KOPT-K1 (cell line): ENCODE data around the gene PNPLA7.

Experiments
- H3K27ac ChIP-seq: fragments of 200-600 bp; sonication (generic); 2 replicates; pipeline ENCODE4 v1.5.1; 2016; ENCODE audit warnings: antibody characterized with exemption, mild to moderate bottlenecking, low read depth, low read length; ENCODE audit not compliant: poor library complexity, severe bottlenecking
- H3K36me3 ChIP-seq: fragments of 200-600 bp; sonication (generic); 2 replicates; pipeline ENCODE4 v1.5.1; 2017; ENCODE audit warnings: antibody characterized with exemption, mild to moderate bottlenecking, low read length, moderate library complexity; ENCODE audit not compliant: insufficient read depth
- H3K9me3 ChIP-seq: fragments of 200-600 bp; sonication (generic); 2 replicates; pipeline ENCODE4 v1.5.1; 2017; ENCODE audit warnings: antibody characterized with exemption, low read length, mild to moderate bottlenecking; ENCODE audit not compliant: insufficient read depth, poor library complexity, severe bottlenecking

The PNPLA7 gene

DNA sequence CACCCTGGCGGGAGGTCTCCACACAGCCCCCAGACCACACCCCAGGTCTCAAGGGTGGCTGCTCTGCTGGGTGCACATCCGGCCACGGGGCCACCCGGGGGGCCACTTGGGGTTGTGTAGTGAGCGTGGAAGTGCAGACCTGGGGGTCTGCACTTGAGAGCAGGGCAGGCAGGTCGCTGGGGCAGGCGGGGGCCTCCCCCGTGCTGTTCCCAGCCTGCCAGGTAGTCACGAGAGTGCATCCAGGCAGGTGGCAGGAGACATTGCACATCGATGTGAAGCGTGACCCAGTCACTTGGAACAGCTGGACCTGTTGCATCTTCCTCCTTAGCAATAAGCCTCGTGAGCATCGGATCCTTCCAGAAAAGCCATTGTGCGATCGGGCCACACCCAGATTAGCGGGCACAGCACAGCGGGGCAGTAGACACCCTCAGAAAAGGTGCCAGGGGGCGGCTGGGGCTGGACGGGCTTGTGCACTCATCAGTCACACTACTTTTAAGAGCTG is 104.2 kb downstream of the PNPLA7 start:
- H3K36me3 ChIP-seq = no peaks in the 10 kb centered on the region
- H3K27ac ChIP-seq = no peak overlapping the region
- no peaks in the 10 kb centered on the region for H3K9me3 ChIP-seq

DNA sequence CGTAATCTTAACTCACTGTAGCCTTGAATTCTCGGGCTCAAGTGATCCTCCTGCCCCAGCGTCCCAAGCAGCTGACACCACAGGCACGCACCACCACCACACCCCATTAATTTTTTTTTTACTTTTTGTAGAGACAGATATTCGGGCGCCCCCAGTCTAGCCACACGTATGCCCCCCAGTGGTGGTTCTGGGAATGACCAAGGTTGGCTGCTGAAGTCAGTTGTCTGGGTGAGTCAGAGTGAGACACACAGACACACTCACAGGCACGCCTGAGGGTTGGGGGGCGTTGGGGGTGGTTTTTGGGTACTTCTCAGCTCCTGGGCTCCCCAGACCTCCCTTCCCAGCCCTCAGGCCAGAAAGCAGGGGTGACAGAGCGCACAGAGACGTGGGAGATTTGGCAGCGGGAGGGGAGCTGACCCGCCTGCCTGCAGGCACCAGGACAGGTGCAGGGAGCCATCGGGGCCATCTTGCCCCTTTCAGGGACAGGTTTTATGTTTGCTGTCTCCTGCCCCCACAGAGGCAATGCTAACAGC is 104.9 kb downstream of the PNPLA7 start:
- no peaks in the 10 kb centered on the region for H3K36me3 ChIP-seq
- no peak overlapping the region for H3K27ac ChIP-seq
- no peaks in the 10 kb centered on the region for H3K9me3 ChIP-seq

DNA sequence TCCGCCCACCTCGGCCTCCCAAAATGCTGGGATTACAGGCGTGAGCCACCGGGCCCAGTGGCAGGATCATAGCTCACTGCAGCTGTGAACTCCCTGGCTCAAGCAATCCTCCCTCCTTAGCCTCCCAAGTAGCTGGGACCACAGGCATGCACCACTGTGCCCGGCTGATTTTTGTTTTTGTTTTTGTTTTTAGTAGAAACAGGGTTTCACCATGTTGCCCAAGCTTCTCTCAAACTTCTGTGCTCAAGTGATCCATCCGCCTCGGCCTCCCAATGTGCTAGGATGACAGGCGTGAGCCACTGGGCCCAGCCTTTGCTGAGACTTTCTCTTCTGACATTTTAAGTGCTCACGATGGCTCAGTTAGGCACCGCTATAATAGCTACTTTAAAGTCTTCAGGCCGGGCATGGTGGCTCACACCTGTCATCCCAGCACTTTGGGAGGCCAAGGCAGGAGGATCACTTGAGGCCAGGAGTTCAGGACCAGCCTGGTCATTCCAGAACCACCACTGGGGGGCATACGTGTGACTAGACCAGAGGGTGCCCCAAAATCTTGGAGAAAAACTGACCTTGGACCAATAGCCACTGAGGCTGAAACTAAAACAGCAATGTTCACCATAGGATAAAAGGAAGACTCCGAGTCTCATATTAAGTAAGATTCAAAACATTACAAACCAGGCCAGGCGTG is 106.0 kb downstream of the PNPLA7 start:
- no peak overlapping the region for H3K27ac ChIP-seq
- H3K36me3 ChIP-seq = no peaks in the 10 kb centered on the region
- H3K9me3 ChIP-seq = no peaks in the 10 kb centered on the region

DNA sequence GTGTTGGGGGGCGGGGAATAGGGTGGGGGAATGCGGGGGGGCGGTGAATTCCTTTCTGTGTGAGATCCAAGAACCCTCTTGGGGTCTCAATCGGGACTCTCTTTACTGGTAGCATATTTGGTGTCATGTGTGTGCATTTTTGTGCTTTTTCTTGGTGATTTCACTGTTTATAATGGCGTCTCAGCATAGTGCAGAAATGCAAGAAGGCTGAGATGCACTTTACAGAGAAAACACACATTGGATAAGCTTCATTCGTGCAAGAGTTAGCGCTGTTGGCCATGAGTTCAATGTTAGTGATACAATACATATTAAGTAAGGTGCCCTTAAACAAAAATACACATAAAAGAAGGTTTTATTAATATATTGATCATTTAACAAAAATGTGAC is 108.3 kb downstream of the PNPLA7 start:
- H3K36me3 ChIP-seq = no peaks in the 10 kb centered on the region
- no peaks in the 10 kb centered on the region for H3K9me3 ChIP-seq
- H3K27ac ChIP-seq = no peak overlapping the region

DNA sequence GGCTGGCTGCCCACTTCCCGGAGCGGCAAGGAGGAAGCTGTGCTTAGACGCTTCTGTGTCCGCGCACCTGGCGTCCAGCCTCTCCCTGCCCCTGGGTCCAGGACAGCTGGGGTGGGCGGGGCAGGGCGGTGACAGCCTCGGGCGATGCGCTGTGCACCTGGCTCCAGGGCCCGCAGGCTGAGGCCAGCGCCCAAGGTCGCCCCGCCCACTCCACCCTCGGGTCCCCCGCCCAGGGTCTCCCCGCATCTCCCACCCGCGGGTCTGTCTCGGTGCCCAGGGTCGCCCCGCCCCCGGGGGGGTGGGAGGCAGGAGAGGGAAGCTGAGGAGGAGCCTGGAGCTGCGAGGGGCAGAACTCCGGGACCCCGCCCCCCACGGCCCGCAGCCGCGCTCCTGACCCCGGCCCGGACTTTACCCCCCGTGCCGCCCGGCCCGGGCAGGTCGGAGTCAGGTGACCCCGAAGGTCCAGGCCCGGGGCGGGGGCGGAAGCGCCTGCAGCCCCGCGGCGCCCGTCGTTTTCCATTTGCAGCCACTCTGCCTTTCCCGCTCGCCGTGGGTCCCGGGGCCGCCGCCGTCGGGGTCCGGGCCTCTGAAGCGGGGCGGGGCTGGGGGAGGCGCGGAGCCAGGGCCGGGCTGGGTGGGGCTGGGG is 108.8 kb downstream of the PNPLA7 start, which contains the start of gene ENTPD8:
Gene ENTPD8, minus strand, starts transcription at position 69 of the 646 bp plus-strand sequence. CDS start 3,072 bp downstream, outside the sequence.
- H3K27ac ChIP-seq = no peak within 1 kb of the TSS
- H3K36me3 ChIP-seq = no peaks in the 10 kb centered on the region
- no peaks in the 10 kb centered on the region for H3K9me3 ChIP-seq

DNA sequence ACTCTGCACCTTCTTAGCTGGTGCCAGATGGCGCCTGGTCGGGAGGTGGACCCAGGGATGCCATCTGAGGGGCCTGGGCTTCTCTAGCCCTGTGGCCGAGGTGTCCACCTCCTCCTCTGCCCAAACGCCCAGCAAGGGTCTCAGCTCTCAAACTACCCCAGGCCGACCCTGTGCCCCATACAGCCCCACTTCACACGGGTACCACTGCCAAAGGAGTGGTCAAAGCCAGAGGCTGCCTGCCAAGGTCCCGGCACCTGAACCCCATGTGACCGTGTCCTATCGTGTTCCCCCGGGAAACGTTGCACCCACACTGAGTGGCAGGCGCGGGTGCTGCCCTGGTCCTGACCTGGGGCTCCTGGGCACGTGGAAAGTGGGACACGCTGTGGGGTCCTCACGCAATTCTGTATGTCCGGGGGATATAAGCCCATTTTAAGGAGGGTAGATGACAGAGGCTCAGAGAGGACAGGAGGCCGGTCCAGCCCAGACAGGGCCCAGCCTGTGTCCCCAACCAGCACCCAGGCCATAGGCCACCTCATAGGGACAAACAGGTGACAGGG is 111.0 kb downstream of the PNPLA7 start:
- no peaks in the 10 kb centered on the region for H3K36me3 ChIP-seq
- H3K9me3 ChIP-seq = no peaks in the 10 kb centered on the region
- H3K27ac ChIP-seq = no peak overlapping the region

DNA sequence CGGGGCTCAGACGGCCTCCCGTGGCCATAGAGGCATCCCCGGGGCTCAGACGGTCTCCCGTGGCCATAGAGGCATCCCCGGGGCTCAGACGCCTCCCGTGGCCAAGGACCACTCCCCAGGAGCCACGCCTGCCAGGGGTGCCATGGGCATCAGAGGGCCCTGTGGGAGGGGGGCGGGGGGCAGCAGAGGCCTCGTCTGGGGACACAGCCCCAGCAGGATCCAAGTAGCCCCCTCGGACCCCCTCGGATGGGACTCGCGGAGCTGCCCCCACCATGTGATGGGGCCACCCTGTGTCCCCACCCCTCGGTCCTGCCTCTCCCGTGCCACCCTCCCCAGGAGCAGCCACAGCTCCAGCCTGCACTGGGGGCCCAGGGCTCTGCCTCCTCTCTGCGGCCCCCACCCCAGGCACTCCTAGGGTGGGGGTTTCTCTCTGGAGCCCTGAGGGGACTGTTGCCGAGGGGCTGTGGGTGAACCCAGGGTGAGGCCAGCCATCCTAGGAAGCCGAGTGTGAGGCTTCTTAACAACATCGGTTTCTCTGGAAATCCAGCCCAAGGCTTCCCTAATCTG is 111.5 kb downstream of the PNPLA7 start:
- no peak overlapping the region for H3K27ac ChIP-seq
- H3K9me3 ChIP-seq = no peaks in the 10 kb centered on the region
- H3K36me3 ChIP-seq = no peaks in the 10 kb centered on the region

DNA sequence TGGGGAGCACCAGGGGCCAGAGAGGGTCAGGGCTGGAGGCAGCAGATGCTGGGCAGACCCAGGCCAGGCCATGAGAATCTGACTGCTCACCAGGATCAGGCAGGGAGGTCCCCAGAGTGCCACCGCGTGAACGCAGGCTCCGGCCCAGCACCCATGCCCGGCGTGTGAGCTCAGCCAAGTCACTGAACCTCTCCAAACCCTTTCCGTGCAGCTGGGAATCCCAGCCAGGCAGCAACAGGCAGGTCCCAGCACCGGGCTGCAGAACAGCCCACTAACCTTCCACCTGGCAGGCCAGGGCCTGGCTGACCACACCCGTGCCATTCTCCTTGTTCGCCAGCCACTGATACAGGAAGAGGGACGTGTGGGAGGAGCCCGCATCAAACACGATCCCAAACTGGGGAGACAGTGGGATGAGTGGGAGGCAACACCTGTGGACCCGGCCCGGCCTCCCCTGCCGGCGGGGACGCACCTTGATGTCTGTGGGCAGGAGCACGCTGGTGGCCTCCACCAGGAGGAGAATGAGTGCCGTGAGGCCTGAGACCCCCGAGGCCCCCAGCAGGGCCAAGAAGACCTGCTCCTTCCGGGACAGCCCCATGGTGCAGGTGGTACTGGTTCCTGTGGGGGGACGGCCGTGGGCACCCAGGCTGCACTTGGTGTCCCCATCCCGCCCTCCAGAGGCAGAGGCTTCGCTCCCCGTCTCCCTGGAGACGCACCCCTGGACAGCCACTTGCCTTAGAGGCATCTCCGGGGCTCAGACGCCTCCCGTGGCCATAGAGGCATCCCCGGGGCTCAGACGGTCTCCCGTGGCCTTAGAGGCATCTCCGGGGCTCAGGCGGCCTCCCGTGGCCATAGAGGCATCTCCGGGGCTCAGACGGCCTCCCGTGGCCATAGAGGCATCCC is 112.3 kb downstream of the PNPLA7 start:
- H3K27ac ChIP-seq = no peak overlapping the region

DNA sequence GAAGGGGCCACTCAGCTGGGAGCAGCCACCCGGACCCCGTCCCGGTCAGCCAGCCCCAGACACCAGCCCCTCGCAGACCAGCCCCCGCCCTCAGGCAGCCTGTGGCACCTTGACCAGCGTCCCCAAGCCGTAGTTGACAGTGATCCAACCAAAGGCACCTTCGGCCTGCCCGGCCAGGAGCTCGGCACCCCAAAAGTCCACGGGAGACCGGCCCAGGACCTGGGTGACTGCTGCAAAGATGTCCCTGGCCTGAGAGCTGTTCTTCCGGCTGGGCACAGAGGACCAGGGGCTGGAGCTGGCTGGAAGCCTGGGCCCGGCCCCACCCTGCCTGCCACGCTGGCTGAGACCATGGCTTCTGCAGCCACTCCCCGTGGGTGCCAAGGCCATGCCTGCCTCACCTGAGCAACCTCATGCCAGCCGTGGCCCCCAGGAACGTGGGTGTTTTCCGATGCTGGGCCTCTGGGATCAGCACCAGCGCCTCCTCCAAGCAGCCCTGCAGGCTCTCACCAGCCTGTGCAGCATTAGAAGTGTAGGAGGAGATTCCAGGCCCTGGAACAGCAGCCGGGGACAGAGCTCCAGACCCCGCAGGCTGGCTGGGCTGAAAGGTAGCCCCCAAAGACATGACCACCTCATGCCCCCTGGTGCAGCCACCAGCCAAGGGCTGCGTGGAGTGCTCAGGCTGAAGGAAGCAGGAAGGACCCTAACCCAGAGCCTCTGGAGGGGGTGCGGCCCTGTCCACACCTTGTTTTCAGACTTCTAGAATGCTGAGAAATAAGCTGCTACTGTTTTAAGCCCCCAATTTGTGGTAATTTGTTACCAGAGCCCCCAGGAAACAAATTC is 113.2 kb downstream of the PNPLA7 start:
- Histone ChIP-seq H3K27ac (no peak overlapping the region), H3K9me3 (no peaks in the 10 kb centered on the region), H3K36me3 (no peaks in the 10 kb centered on the region)

More for the DNA sequence above, 112.3 kb downstream of the PNPLA7 start:
- Histone ChIP-seq H3K36me3 (no peaks in the 10 kb centered on the region), H3K9me3 (no peaks in the 10 kb centered on the region)

DNA sequence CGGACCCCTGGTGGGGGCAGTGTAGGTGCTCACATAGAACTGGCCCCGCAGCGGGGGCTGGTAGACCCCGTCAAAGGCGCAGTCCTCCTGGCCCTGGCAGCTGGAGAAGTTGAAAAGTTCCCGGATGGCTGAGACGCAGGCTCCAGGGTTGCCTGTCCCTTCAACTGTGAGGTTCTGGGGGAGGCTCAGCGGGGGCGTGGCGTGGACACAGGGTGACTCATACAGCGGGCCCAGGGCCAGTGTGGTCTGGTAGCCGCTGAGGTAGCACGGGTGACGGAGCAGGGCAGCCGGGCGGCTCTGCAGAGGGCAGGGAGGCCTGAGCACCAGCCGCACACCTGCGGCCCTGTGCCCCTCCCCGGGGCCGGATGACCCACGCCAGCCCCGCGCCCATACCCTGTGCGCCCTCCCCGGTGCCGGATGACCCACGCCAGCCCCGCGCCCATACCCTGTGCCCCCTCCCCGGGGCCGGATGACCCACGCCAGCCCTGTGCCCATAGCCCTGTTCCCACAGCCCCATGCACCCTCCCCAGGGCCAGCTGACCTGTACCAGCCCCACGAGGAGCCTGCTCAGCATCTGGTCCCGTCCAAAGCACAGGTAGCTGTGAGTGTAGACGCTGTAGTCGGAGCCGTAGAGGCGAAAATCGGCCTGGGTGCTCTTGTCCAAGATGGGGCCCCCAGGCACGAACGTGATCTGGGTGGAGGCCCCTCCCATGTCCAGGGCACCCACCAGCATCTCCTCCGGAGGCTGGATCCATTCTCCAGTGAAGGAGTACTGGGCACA is 114.0 kb downstream of the PNPLA7 start:
- no peaks in the 10 kb centered on the region for H3K9me3 ChIP-seq
- H3K36me3 ChIP-seq = no peaks in the 10 kb centered on the region
- H3K27ac ChIP-seq = no peak overlapping the region

DNA sequence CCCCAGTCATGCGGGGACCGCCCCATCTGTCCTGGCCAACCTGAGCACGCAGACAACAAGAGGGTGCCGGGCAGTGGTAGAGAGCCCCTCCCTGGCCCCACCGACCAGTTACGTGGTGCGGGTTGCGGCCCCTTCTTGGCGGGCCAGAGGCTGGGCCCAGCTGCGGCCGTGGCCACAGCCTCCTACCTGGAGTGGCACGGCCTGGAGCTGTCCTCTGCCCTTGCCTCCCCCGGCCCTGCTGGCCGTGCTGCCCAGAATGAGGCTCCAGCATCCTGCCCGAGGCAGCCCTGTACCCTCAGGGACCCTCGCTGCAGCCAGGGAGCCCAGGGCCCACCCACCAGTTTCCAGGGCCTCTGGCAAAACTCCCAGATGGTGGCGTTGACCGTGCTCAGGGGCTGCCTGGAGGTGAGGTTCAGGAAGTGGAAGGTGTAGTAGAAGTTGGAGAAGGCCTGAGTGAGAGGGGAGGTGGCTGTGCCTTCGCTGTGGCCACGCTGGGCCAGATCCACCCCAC is 114.8 kb downstream of the PNPLA7 start:
- no peaks in the 10 kb centered on the region for H3K9me3 ChIP-seq
- no peak overlapping the region for H3K27ac ChIP-seq
- no peaks in the 10 kb centered on the region for H3K36me3 ChIP-seq

DNA sequence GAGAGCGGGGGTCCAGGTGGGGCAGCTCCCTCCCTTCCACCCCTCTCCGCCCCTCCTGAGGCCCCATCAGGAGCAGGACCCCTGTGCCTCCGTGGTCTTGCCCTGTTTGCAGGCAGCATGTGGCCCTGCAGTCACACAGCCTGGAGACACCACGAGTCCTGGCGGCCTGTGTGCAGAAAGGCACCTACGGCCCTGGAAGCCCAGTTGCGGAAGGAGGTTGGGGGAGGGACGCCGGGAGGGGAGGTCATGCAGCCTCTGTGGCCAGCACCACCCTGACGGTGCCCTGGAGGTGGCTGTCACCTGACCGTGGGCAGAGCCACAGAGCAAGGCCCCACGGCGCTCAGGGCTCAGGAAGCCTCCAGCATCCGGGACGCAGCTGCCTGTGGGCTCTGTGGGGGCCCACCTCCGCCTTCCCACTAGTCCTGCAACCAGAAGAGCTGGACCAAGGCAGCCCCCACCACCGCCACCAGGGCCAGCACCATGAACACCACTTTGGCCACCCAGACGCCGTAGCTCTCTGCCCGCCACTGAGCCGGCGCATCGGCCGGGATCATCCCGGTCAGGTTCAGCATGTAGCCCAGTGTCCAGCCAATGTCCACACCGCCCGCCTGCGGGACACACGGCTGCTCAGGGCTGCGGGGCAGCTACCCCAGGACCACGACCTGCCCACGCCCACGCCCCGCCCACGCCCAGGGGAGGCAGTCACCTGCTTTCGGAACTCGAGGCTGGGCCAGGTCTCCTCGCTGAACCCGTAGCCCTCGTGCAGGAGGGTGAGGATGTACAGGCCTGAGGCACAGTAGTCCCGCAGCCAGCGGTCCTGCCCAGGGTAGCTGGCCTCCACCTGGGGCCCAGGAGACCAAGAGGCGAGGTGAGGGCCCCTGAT is 115.5 kb downstream of the PNPLA7 start:
- no peaks in the 10 kb centered on the region for H3K9me3 ChIP-seq
- H3K36me3 ChIP-seq = no peaks in the 10 kb centered on the region
- no peak overlapping the region for H3K27ac ChIP-seq
